ENCODE measurements around the gene NEK2. TPM values are rescaled to one million over a fixed set of nuclear protein-coding genes. Genes with fewer than 3 reads are reported as not detected.

Gene NEK2
- total RNA-seq, 1 experiment from 2014 or later: 35.0 TPM

DNA sequence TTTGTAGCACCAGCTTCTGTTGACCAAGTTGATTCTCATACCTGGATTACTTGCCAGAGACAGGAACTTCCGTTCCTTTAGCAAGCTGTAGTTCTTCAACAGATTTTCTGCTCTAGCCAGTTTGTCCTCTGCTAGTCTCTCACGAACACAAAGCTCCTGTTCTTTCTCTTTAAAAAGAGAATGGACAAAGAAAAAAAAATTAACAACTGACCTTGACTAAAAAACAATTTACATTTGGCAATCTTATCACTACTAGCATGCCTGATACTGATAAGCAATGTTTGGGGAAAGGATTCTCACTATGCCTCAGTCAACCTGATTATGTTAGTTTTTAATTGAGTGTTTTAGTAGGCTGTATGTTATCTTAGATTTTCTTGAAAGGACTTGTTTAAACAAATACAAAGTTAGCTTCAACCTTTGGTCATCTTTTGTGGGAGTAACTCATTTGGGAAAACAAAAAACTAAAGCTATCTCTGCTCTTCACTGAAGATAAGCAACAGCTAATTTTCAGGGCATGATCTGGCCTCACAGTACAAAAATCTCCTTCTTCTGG, 8.3 kb downstream of the NEK2 start:
- H3K4me2 ChIP-seq (ENCODE audit: low read depth, low read length, poor library complexity, severe bottlenecking): no peak overlapping the region
- no peaks in the 10 kb centered on the region for H3K9me2 ChIP-seq (replicated peaks; ENCODE audit: insufficient read depth, low read length)
- no peaks in the 10 kb centered on the region for H3K79me2 ChIP-seq (ENCODE audit: low read length)
- no peak for DNase-seq
- no peak overlapping the region for H3K9ac ChIP-seq (ENCODE audit: low read length)
- no peak overlapping the region for H2AFZ ChIP-seq (ENCODE audit: low read length)
- peaks cover 1% of the 10 kb centered on the region; the same call in 1 of the 2 replicates for H3K4me1 ChIP-seq (ENCODE audit: low read length)
- H3K4me3 ChIP-seq (ENCODE audit: low read length): no peak overlapping the region
- no peaks in the 10 kb centered on the region for H4K20me1 ChIP-seq (ENCODE audit: insufficient read depth, low read depth, low read length)
- H3K27ac ChIP-seq (ENCODE audit: low read length): no peak overlapping the region
- no peaks in the 10 kb centered on the region for H3K27me3 ChIP-seq (ENCODE audit: low read length)
- H3K9me3 ChIP-seq (ENCODE audit: low read length): no peaks in the 10 kb centered on the region
- peaks cover 15% of the 10 kb centered on the region; the same call in 1 of the 2 replicates for H3K36me3 ChIP-seq (ENCODE audit: insufficient read depth, low read length)

DNA sequence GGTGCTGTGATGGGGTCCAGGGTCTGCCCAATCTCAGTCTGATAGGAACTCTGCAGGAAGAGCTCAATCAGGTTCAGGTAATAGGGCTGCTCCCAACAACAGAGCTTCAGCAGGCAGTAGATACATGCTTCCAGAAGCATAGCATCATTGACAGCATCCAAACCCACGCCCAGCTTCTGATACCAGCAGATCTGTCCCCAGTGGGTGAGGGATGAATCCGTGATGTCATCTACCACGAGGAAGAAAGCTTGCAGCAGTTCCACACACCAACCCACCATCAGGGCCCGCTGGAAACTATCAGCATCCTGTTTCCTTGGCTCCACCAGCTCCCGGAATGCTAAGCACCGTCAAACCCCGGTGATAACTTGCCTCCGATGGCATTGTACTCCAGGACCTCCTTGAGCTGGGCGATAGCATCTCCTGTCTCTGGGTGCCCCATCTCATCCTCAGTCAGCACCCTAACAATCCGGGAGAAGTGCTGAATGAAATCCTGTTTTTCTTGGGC, 14.7 kb downstream of the NEK2 start:
- no peaks in the 10 kb centered on the region for H3K27me3 ChIP-seq (ENCODE audit: low read length)
- no peak overlapping the region for H3K4me3 ChIP-seq (ENCODE audit: low read length)
- H3K4me1 ChIP-seq (ENCODE audit: low read length): no peaks in the 10 kb centered on the region
- H4K20me1 ChIP-seq (ENCODE audit: insufficient read depth, low read depth, low read length): no peaks in the 10 kb centered on the region
- H3K9me3 ChIP-seq (ENCODE audit: low read length): no peaks in the 10 kb centered on the region
- H2AFZ ChIP-seq (ENCODE audit: low read length): no peak overlapping the region
- H3K36me3 ChIP-seq (ENCODE audit: insufficient read depth, low read length): no peaks in the 10 kb centered on the region; the same call in 1 of the 2 replicates
- no peak overlapping the region for H3K27ac ChIP-seq (ENCODE audit: low read length)
- DNase-seq: no peak
- no peaks in the 10 kb centered on the region for H3K79me2 ChIP-seq (ENCODE audit: low read length)
- H3K9me2 ChIP-seq (replicated peaks; ENCODE audit: insufficient read depth, low read length): no peaks in the 10 kb centered on the region
- no peak overlapping the region for H3K9ac ChIP-seq (ENCODE audit: low read length)
- no peak overlapping the region for H3K4me2 ChIP-seq (ENCODE audit: low read depth, low read length, poor library complexity, severe bottlenecking)

GRCh38 chr1:211656728-211657127, 18.7 kb downstream of the NEK2 start:
- H3K27ac ChIP-seq (ENCODE audit: low read length): no peak overlapping the region
- H3K79me2 ChIP-seq (ENCODE audit: low read length): no peaks in the 10 kb centered on the region
- H3K4me2 ChIP-seq (ENCODE audit: low read depth, low read length, poor library complexity, severe bottlenecking): no peak overlapping the region
- H3K9ac ChIP-seq (ENCODE audit: low read length): no peak overlapping the region
- no peak for DNase-seq
- no peaks in the 10 kb centered on the region for H3K36me3 ChIP-seq (ENCODE audit: insufficient read depth, low read length)
- H3K4me3 ChIP-seq (ENCODE audit: low read length): no peak overlapping the region
- H3K9me2 ChIP-seq (replicated peaks; ENCODE audit: insufficient read depth, low read length): no peaks in the 10 kb centered on the region
- no peaks in the 10 kb centered on the region for H3K27me3 ChIP-seq (ENCODE audit: low read length)
- no peaks in the 10 kb centered on the region for H3K9me3 ChIP-seq (ENCODE audit: low read length)
- no peak overlapping the region for H2AFZ ChIP-seq (ENCODE audit: low read length)
- H3K4me1 ChIP-seq (ENCODE audit: low read length): no peaks in the 10 kb centered on the region
- no peaks in the 10 kb centered on the region for H4K20me1 ChIP-seq (ENCODE audit: insufficient read depth, low read depth, low read length)

GRCh38 chr1:211654838-211655787, 20.3 kb downstream of the NEK2 start:
- no peak overlapping the region for H3K4me3 ChIP-seq (ENCODE audit: low read length)
- H3K4me2 ChIP-seq (ENCODE audit: low read depth, low read length, poor library complexity, severe bottlenecking): no peak overlapping the region
- no peak overlapping the region for H2AFZ ChIP-seq (ENCODE audit: low read length)
- no peak overlapping the region for H3K27ac ChIP-seq (ENCODE audit: low read length)
- H3K27me3 ChIP-seq (ENCODE audit: low read length): no peaks in the 10 kb centered on the region
- no peak overlapping the region for H3K9ac ChIP-seq (ENCODE audit: low read length)
- H3K79me2 ChIP-seq (ENCODE audit: low read length): no peaks in the 10 kb centered on the region
- no peaks in the 10 kb centered on the region for H3K9me2 ChIP-seq (replicated peaks; ENCODE audit: insufficient read depth, low read length)
- peak; percentile 94 for DNase-seq
- no peaks in the 10 kb centered on the region for H3K36me3 ChIP-seq (ENCODE audit: insufficient read depth, low read length)
- H3K4me1 ChIP-seq (ENCODE audit: low read length): no peaks in the 10 kb centered on the region
- H4K20me1 ChIP-seq (ENCODE audit: insufficient read depth, low read depth, low read length): no peaks in the 10 kb centered on the region
- no peaks in the 10 kb centered on the region for H3K9me3 ChIP-seq (ENCODE audit: low read length)

GRCh38 chr1:211653959-211654496, 21.4 kb downstream of the NEK2 start:
- H3K27ac ChIP-seq (ENCODE audit: low read length): no peak overlapping the region
- H3K9ac ChIP-seq (ENCODE audit: low read length): no peak overlapping the region
- no peaks in the 10 kb centered on the region for H3K27me3 ChIP-seq (ENCODE audit: low read length)
- H3K36me3 ChIP-seq (ENCODE audit: insufficient read depth, low read length): no peaks in the 10 kb centered on the region
- H3K9me2 ChIP-seq (replicated peaks; ENCODE audit: insufficient read depth, low read length): no peaks in the 10 kb centered on the region
- no peaks in the 10 kb centered on the region for H3K79me2 ChIP-seq (ENCODE audit: low read length)
- no peaks in the 10 kb centered on the region for H3K9me3 ChIP-seq (ENCODE audit: low read length)
- no peak overlapping the region for H3K4me3 ChIP-seq (ENCODE audit: low read length)
- no peak overlapping the region for H3K4me2 ChIP-seq (ENCODE audit: low read depth, low read length, poor library complexity, severe bottlenecking)
- no peaks in the 10 kb centered on the region for H4K20me1 ChIP-seq (ENCODE audit: insufficient read depth, low read depth, low read length)
- no peak overlapping the region for H2AFZ ChIP-seq (ENCODE audit: low read length)
- no peak for DNase-seq
- H3K4me1 ChIP-seq (ENCODE audit: low read length): no peaks in the 10 kb centered on the region

- Histone ChIP-seq H3K4me1 (ENCODE audit: low read length) (no peaks in the 10 kb centered on the region), H3K4me2 (ENCODE audit: low read depth, low read length, poor library complexity, severe bottlenecking) (no peak overlapping the region)
These were observed 22.1 kb downstream of the NEK2 start for GRCh38 chr1:211653293-211653692.

GRCh38 chr1:211652371-211652770, 23.1 kb downstream of the NEK2 start:
- H2AFZ ChIP-seq (ENCODE audit: low read length): no peak overlapping the region
- H3K36me3 ChIP-seq (ENCODE audit: insufficient read depth, low read length): no peaks in the 10 kb centered on the region
- no peaks in the 10 kb centered on the region for H3K4me1 ChIP-seq (ENCODE audit: low read length)
- H3K9me2 ChIP-seq (replicated peaks; ENCODE audit: insufficient read depth, low read length): no peaks in the 10 kb centered on the region
- H3K9me3 ChIP-seq (ENCODE audit: low read length): no peaks in the 10 kb centered on the region
- H3K27ac ChIP-seq (ENCODE audit: low read length): no peak overlapping the region
- no peak for DNase-seq
- H3K9ac ChIP-seq (ENCODE audit: low read length): no peak overlapping the region
- no peaks in the 10 kb centered on the region for H3K27me3 ChIP-seq (ENCODE audit: low read length)
- no peak overlapping the region for H3K4me3 ChIP-seq (ENCODE audit: low read length)
- no peaks in the 10 kb centered on the region for H3K79me2 ChIP-seq (ENCODE audit: low read length)
- no peaks in the 10 kb centered on the region for H4K20me1 ChIP-seq (ENCODE audit: insufficient read depth, low read depth, low read length)
- H3K4me2 ChIP-seq (ENCODE audit: low read depth, low read length, poor library complexity, severe bottlenecking): no peak overlapping the region

More at GRCh38 chr1:211653293-211653692, 22.1 kb downstream of the NEK2 start:
- Histone ChIP-seq H3K27me3 (ENCODE audit: low read length) (no peaks in the 10 kb centered on the region), H3K9ac (ENCODE audit: low read length) (no peak overlapping the region), H3K27ac (ENCODE audit: low read length) (no peak overlapping the region), H4K20me1 (ENCODE audit: insufficient read depth, low read depth, low read length) (no peaks in the 10 kb centered on the region), H2AFZ (ENCODE audit: low read length) (no peak overlapping the region), H3K4me3 (ENCODE audit: low read length) (no peak overlapping the region), H3K9me3 (ENCODE audit: low read length) (no peaks in the 10 kb centered on the region), H3K79me2 (ENCODE audit: low read length) (no peaks in the 10 kb centered on the region), H3K36me3 (ENCODE audit: insufficient read depth, low read length) (no peaks in the 10 kb centered on the region), H3K9me2 (replicated peaks; ENCODE audit: insufficient read depth, low read length) (no peaks in the 10 kb centered on the region)
- DNase-seq: no peak

DNA sequence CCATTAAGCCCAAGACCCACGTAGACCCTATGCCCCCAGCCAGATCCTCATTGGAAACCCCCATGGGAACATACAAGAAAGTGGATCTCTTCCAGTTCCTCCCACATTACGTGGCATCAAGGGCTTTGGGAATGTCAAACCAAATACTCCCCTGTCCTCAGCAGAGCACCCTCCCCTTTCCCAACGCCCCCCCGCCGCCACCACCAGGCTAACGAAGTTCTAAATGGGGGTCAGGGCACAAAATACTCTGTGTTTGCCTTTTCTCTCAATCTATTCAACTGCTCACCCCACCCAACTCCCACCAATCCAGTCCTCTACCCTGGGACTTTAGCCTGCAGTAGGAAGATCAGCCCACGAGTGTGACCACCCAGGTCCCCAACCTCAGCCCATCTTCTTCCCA, 24.5 kb downstream of the NEK2 start:
- Histone ChIP-seq H3K4me3 (ENCODE audit: low read length) (no peak overlapping the region), H2AFZ (ENCODE audit: low read length) (no peak overlapping the region), H3K36me3 (ENCODE audit: insufficient read depth, low read length) (no peaks in the 10 kb centered on the region), H3K9ac (ENCODE audit: low read length) (no peak overlapping the region), H4K20me1 (ENCODE audit: insufficient read depth, low read depth, low read length) (no peaks in the 10 kb centered on the region), H3K27me3 (ENCODE audit: low read length) (no peaks in the 10 kb centered on the region), H3K9me2 (replicated peaks; ENCODE audit: insufficient read depth, low read length) (no peaks in the 10 kb centered on the region), H3K4me2 (ENCODE audit: low read depth, low read length, poor library complexity, severe bottlenecking) (no peak overlapping the region), H3K79me2 (ENCODE audit: low read length) (no peaks in the 10 kb centered on the region), H3K9me3 (ENCODE audit: low read length) (no peaks in the 10 kb centered on the region), H3K4me1 (ENCODE audit: low read length) (no peaks in the 10 kb centered on the region), H3K27ac (ENCODE audit: low read length) (no peak overlapping the region)
- DNase-seq: no peak

Data from Karpas-422 (cell line).